HG02759 (cell line): ENCODE data around the gene TDG.

Source experiments
- ATAC-seq: cut with Tn5 transposase; IDR thresholded peaks from one replicate; pipeline ENCODE4 v1.9.1; 2021; ENCODE audit warnings: mild to moderate bottlenecking, moderate library complexity; ENCODE audit not compliant: unreplicated experiment

The TDG gene

GRCh38 chr12:103965590-103966504, at the start of gene TDG:
Gene TDG, plus strand, starts transcription at chr12:103965872. Its CDS starts 166 bp downstream, at chr12:103966038.
- peak; percentile 94 for ATAC-seq

- no peak for ATAC-seq
Observed at GRCh38 chr12:103917873-103918272, 47.8 kb upstream of the TDG start.

GRCh38 chr12:103924761-103925641, 40.7 kb upstream of the TDG start:
- ATAC-seq: peak; percentile 46

GRCh38 chr12:103928682-103929045, 37.0 kb upstream of the TDG start:
- peak; percentile 15 for ATAC-seq

- peak; percentile 19 for ATAC-seq
Observed at GRCh38 chr12:103929046-103929783, 36.5 kb upstream of the TDG start.

GRCh38 chr12:103929784-103930033, 36.0 kb upstream of the TDG start:
- ATAC-seq: no peak

- peak; percentile 63 for ATAC-seq
Observed at GRCh38 chr12:103930034-103930786, 35.5 kb upstream of the TDG start, which contains the start of gene HSP90B1. Gene HSP90B1, plus strand, starts transcription at chr12:103930410. Its CDS starts 106 bp downstream, at chr12:103930516.

GRCh38 chr12:103930787-103931735, 34.6 kb upstream of the TDG start:
- ATAC-seq: no peak

GRCh38 chr12:103933237-103933636, 32.4 kb upstream of the TDG start:
- ATAC-seq: no peak

GRCh38 chr12:103936679-103937078, 29.0 kb upstream of the TDG start:
- no peak for ATAC-seq

GRCh38 chr12:103944964-103945363, 20.7 kb upstream of the TDG start:
- no peak for ATAC-seq

GRCh38 chr12:103947871-103948555, 17.7 kb upstream of the TDG start:
- no peak for ATAC-seq

- ATAC-seq: no peak
Observed at GRCh38 chr12:103948746-103949406, 16.8 kb upstream of the TDG start.

- ATAC-seq: no peak
Observed at GRCh38 chr12:103952497-103952896, 13.2 kb upstream of the TDG start.

- no peak for ATAC-seq
Observed at GRCh38 chr12:103955811-103956508, 9.7 kb upstream of the TDG start.

- ATAC-seq: peak; percentile 33
Observed at GRCh38 chr12:103956509-103957027, 9.1 kb upstream of the TDG start.

GRCh38 chr12:103957865-103958388, 7.7 kb upstream of the TDG start:
- no peak for ATAC-seq
